Lung (tissue), 12 donors: ENCODE results near the gene CFAP20DC. TPM values are rescaled to one million over a fixed set of nuclear protein-coding genes. Genes with fewer than 3 reads are reported as not detected.

ENCODE experiments used
- ATAC-seq: fragments of 200-7000 bp; cut with Tn5 transposase; one replicate; pipeline ENCODE4 v1.9.1; 2020; ENCODE audit warnings: moderate number of reproducible peaks; ENCODE audit not compliant: insufficient read depth, low FRiP score
- DNase-seq, 3 donors: peaks; one replicate each; pipeline ENCODE4 v3.0.0-alpha.2; 2013 to 2017
- H3K27ac ChIP-seq, 2 donors: one replicate each; pipeline ENCODE4 v1.5.1; 2013; ENCODE audit warnings: mild to moderate bottlenecking in 2 of 2, moderate library complexity in 2 of 2, control low read depth in 1 of 2, inconsistent platforms in 1 of 2, low read depth in 1 of 2, low read length in 1 of 2
- H3K27me3 ChIP-seq, 3 donors: one replicate each; pipeline ENCODE4 v1.5.1; 2013; ENCODE audit warnings: low read length in 2 of 3; ENCODE audit not compliant: control insufficient read depth in 3 of 3, insufficient read depth in 3 of 3
- H3K36me3 ChIP-seq, 4 donors: one replicate each; pipeline ENCODE4 v1.5.1; 2013; ENCODE audit warnings: low read length in 4 of 4, mild to moderate bottlenecking in 1 of 4, moderate library complexity in 1 of 4; ENCODE audit not compliant: control insufficient read depth in 4 of 4, insufficient read depth in 4 of 4
- H3K4me1 ChIP-seq, 5 donors: one replicate each; pipeline ENCODE4 v1.5.1; 2013; ENCODE audit warnings: low read length in 5 of 5, mild to moderate bottlenecking in 2 of 5, moderate library complexity in 1 of 5; ENCODE audit not compliant: control insufficient read depth in 5 of 5, insufficient read depth in 5 of 5
- H3K4me3 ChIP-seq: one replicate; pipeline ENCODE4 v1.5.1; 2013; ENCODE audit warnings: mild to moderate bottlenecking, control low read depth, moderate library complexity
- H3K9ac ChIP-seq, 2 donors: one replicate each; pipeline ENCODE4 v1.5.1; 2013; ENCODE audit warnings: low read length in 2 of 2, control low read depth in 1 of 2; ENCODE audit not compliant: insufficient read depth in 1 of 2
- H3K9me3 ChIP-seq, 4 donors: one replicate each; pipeline ENCODE4 v1.5.1; 2013; ENCODE audit warnings: low read length in 3 of 4, mild to moderate bottlenecking in 1 of 4, moderate library complexity in 1 of 4; ENCODE audit not compliant: control insufficient read depth in 4 of 4, insufficient read depth in 3 of 4
- CTCF ChIP-seq: IDR thresholded peaks from 2 replicates; pipeline ENCODE4 v1.5.1; 2012; ENCODE audit warnings: mild to moderate bottlenecking; ENCODE audit errors: control extremely low read depth, extremely low read depth
- WGBS, 2 donors: extraction: QIAGEN DNeasy Blood & Tissue Kit; methylation state at CpG; one replicate each; pipeline ENCODE4 v1.1.7; 2013; 5-methylcytosine and 5-hydroxymethylcytosine counted together
- polyA plus RNA-seq, 2 donors: library from polyadenylated mRNA; stranded (reverse); fragments of 200-250 nt; gene quantifications; one replicate each; pipeline ENCODE4 v1.2.1, GENCODE V29; 2013
- total RNA-seq, 2 donors: library from RNA; depleted of rRNA in 1 of 2; stranded (reverse); fragments of >200 nt in 1 of 2; gene quantifications; one replicate each; pipeline ENCODE4 v1.2.1, GENCODE V29; 2014 to 2021
- donor health status: control.
- donor health status: control.
- donor health status: Bipolar disorder and iron deficiency.
- donor health status: healthy.
- donor health status: DM: yes; HTN: yes; CAD: no.

The CFAP20DC gene
- total and polyA plus RNA-seq, 4 donors, result 0.47 to 5.4 (median 1.5) TPM

GRCh38 chr3:58963928-58964503 lies 85.8 kb downstream of the CFAP20DC start:
- ATAC-seq, result no peak
- no peak overlapping the region for H3K9ac ChIP-seq
- DNase-seq, result peak in 2 of 3 donors; percentile 25 to 64
- H3K4me1 ChIP-seq, result peaks cover 0 to 6% (median 0%) of the 10 kb centered on the region in 5 donors
- no peaks in the 10 kb centered on the region for H3K27me3 ChIP-seq
- WGBS, 2 donors, result 67 to 70% methylated on average over 2 of the region's 2 CpGs
- no peaks in the 10 kb centered on the region for H3K36me3 ChIP-seq
- H3K27ac ChIP-seq, result no peak overlapping the region
- no peaks in the 10 kb centered on the region for H3K9me3 ChIP-seq
- H3K4me3 ChIP-seq, result no peak overlapping the region
- no peak for TF ChIP-seq CTCF

- H3K9ac ChIP-seq, result no peak overlapping the region
- no peak for TF ChIP-seq CTCF
- no peaks in the 10 kb centered on the region for H3K36me3 ChIP-seq
- no peak for ATAC-seq
- WGBS, 2 donors, result 95 to 96% methylated on average over 3 of the region's 3 CpGs
- H3K9me3 ChIP-seq, result no peaks in the 10 kb centered on the region
- H3K4me3 ChIP-seq, result no peak overlapping the region
- H3K27me3 ChIP-seq, result no peaks in the 10 kb centered on the region
- no peak overlapping the region for H3K27ac ChIP-seq
- no peak for DNase-seq
- H3K4me1 ChIP-seq, result peaks cover 0 to 6% (median 0%) of the 10 kb centered on the region in 5 donors
Observed at GRCh38 chr3:58962816-58963215, 87.0 kb downstream of the CFAP20DC start.

- ATAC-seq, result no peak
- Histone ChIP-seq H3K4me1 (peaks cover 0 to 6% (median 0%) of the 10 kb centered on the region in 5 donors), H3K4me3 (no peak overlapping the region), H3K36me3 (no peaks in the 10 kb centered on the region), H3K9ac (no peak overlapping the region), H3K27ac (no peak overlapping the region), H3K9me3 (no peaks in the 10 kb centered on the region), H3K27me3 (no peaks in the 10 kb centered on the region)
- no peak for DNase-seq
- no peak for TF ChIP-seq CTCF
- 80 to 85% methylated on average over 2 of the region's 2 CpGs for WGBS, 2 donors
Observed at GRCh38 chr3:58962040-58962651, 87.7 kb downstream of the CFAP20DC start.
